GM18526 (cell line): ENCODE results near the gene SLC12A4.

Source experiments
- POLR2A ChIP-seq: IDR thresholded peaks from 3 replicates; pipeline ENCODE4 v1.6.1; 2011; ENCODE audit not compliant: insufficient read length; ENCODE audit errors: extremely low read depth

SLC12A4 gene

GRCh38 chr16:67990018-67990386 lies 21.6 kb upstream of the SLC12A4 start:
- TF ChIP-seq POLR2A: no peak

GRCh38 chr16:67989322-67990017 lies 21.0 kb upstream of the SLC12A4 start:
- no peak for TF ChIP-seq POLR2A

GRCh38 chr16:67988675-67989074 lies 20.2 kb upstream of the SLC12A4 start:
- no peak for TF ChIP-seq POLR2A

GRCh38 chr16:67987460-67988160 lies 19.2 kb upstream of the SLC12A4 start:
- no peak for TF ChIP-seq POLR2A

GRCh38 chr16:67986949-67987348 lies 18.5 kb upstream of the SLC12A4 start:
- no peak for TF ChIP-seq POLR2A

- no peak for TF ChIP-seq POLR2A
Observed at GRCh38 chr16:67982011-67982696, 13.7 kb upstream of the SLC12A4 start.

- TF ChIP-seq POLR2A: no peak
Observed at GRCh38 chr16:67979955-67980678, 11.7 kb upstream of the SLC12A4 start, which contains the start of gene DPEP3. TSS of gene DPEP3 (minus strand) at chr16:67980499. CDS start at chr16:67980380, 119 bp downstream.

- TF ChIP-seq POLR2A: no peak
Observed at GRCh38 chr16:67977469-67978227, 9.2 kb upstream of the SLC12A4 start.

GRCh38 chr16:67977005-67977404 lies 8.6 kb upstream of the SLC12A4 start:
- TF ChIP-seq POLR2A: no peak

- TF ChIP-seq POLR2A: no peak
Observed at GRCh38 chr16:67976205-67976604, 7.8 kb upstream of the SLC12A4 start.

GRCh38 chr16:67975321-67976105 lies 7.1 kb upstream of the SLC12A4 start:
- TF ChIP-seq POLR2A: no peak

GRCh38 chr16:67971111-67971510 lies 2.7 kb upstream of the SLC12A4 start:
- TF ChIP-seq POLR2A: no peak

- TF ChIP-seq POLR2A: no peak
Observed at GRCh38 chr16:67969254-67970039, 1.0 kb upstream of the SLC12A4 start.
